ENCODE results near the gene SPPL2A. TPM values are rescaled to one million over a fixed set of nuclear protein-coding genes. Genes with fewer than 3 reads are reported as not detected.

Gene SPPL2A
- total RNA-seq, 4 donors from 2014 or later, result 122 to 132 (median 128) TPM

DNA sequence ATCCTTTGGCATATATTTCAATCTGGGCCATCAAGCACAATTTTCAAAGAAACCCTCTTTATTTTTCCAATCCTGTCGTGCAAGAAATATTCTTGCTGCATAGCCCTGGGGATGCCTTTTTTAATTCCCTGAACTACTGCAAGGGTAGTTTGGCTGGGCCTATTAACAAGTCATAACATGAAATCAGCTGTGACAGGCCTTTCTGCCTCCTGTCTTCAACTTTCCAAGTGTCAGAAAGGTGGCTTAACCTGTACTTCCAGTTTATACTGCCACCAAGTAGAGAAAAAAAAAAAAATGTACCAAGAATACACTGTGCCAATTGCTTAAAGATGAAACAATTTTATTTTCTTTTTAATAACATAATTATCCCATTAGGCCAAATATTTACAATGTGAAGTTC lies 32.4 kb upstream of the SPPL2A start:
- no peaks in the 10 kb centered on the region for H3K36me3 ChIP-seq
- intact Hi-C loops (cut with DNase I), result no loop called here
- H3K4me1 ChIP-seq, result no peaks in the 10 kb centered on the region
- H3K4me3 ChIP-seq, result no peak overlapping the region
- WGBS, result 88% methylated on average over 1 of the region's 1 CpG
- H3K27ac ChIP-seq (replicated peaks in 1 of 4), result no peak overlapping the region
- H3K27me3 ChIP-seq, result no peaks in the 10 kb centered on the region
- no peaks in the 10 kb centered on the region for H3K9me3 ChIP-seq
- no peak for DNase-seq (ENCODE audit: extremely low spot score)
- TF ChIP-seq EP300 (IDR thresholded peaks at IDR 0.05), result no peak
- no peak for TF ChIP-seq POLR2AphosphoS5 (IDR thresholded peaks at IDR 0.05)
- no peak for TF ChIP-seq POLR2A (IDR thresholded peaks at IDR 0.05; ENCODE audit: low read depth)
- TF ChIP-seq, protein P1, sequence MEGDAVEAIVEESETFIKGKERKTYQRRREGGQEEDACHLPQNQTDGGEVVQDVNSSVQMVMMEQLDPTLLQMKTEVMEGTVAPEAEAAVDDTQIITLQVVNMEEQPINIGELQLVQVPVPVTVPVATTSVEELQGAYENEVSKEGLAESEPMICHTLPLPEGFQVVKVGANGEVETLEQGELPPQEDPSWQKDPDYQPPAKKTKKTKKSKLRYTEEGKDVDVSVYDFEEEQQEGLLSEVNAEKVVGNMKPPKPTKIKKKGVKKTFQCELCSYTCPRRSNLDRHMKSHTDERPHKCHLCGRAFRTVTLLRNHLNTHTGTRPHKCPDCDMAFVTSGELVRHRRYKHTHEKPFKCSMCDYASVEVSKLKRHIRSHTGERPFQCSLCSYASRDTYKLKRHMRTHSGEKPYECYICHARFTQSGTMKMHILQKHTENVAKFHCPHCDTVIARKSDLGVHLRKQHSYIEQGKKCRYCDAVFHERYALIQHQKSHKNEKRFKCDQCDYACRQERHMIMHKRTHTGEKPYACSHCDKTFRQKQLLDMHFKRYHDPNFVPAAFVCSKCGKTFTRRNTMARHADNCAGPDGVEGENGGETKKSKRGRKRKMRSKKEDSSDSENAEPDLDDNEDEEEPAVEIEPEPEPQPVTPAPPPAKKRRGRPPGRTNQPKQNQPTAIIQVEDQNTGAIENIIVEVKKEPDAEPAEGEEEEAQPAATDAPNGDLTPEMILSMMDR (IDR thresholded peaks at IDR 0.05), result no peak

DNA sequence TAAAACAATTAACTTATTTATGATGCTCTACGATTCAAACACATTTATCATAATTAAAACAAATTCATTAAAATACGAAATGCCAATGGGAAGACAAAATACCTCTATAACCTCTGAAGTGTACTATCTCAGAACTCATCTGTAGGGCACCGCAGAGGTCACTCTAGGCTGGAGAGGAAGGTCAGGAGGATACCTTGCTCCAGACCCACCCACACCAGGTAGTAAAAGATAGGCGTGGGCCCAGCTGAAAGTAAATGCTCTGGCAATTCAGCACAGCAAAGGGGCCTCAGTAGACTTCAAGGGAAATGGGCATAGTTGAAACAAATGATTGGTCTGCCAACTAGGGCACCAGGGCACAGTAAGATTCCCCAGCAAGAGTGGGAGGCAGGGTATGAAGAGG lies 26.0 kb upstream of the SPPL2A start:
- no peaks in the 10 kb centered on the region for H3K4me1 ChIP-seq
- no peak for TF ChIP-seq POLR2AphosphoS5 (IDR thresholded peaks at IDR 0.05)
- no peak for TF ChIP-seq POLR2A (IDR thresholded peaks at IDR 0.05; ENCODE audit: low read depth)
- TF ChIP-seq EP300 (IDR thresholded peaks at IDR 0.05), result no peak
- TF ChIP-seq, protein P1 (IDR thresholded peaks at IDR 0.05), result no peak
- DNase-seq (ENCODE audit: extremely low spot score), result no peak
- H3K4me3 ChIP-seq, result no peak overlapping the region
- no peaks in the 10 kb centered on the region for H3K9me3 ChIP-seq
- no peaks in the 10 kb centered on the region for H3K36me3 ChIP-seq
- WGBS, result 98% methylated on average over 4 of the region's 4 CpGs
- no peak overlapping the region for H3K27ac ChIP-seq (replicated peaks in 1 of 4)
- intact Hi-C loops (cut with DNase I), result no loop called here
- no peaks in the 10 kb centered on the region for H3K27me3 ChIP-seq

DNA sequence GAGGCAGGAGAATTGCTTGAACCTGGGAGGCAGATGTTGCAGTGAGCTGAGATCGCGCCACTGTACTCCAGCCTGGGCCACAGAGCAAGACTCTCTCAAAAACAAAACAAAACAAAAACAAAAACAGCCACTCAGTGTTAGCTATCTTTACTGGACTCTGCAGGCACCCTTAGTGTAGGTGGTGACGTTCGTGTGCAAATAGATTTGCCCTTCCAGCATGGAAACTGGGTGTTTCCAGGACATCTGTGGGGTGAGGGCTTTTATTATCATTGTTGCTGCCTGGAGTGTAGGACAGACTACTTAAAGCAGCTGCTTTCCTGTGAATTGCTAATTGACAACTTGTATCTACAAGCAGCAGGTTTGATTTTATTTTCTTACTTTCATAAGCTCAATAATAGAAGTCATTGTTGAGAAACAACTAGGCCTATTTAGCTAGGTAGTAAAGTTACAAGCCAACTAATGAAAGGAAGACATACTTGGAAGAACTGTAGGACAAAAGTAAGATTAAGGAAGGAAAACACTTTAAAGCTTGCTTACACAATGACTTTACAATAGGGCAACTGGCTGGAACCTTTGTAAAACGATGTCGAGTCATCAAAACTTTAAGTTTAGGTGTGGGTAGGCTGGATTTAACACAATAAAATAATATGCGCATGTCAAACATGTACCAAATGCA lies 25.4 kb upstream of the SPPL2A start:
- Histone ChIP-seq H3K4me3 (no peak overlapping the region), H3K27me3 (no peaks in the 10 kb centered on the region), H3K9me3 (no peaks in the 10 kb centered on the region), H3K4me1 (no peaks in the 10 kb centered on the region), H3K36me3 (no peaks in the 10 kb centered on the region), H3K27ac (replicated peaks in 1 of 4) (no peak overlapping the region)
- 96% methylated on average over 7 of the region's 7 CpGs for WGBS
- DNase-seq (ENCODE audit: extremely low spot score), result no peak
- intact Hi-C loops (cut with DNase I), result no loop called here
- TF ChIP-seq EP300 (IDR thresholded peaks at IDR 0.05), result no peak
- TF ChIP-seq POLR2AphosphoS5 (IDR thresholded peaks at IDR 0.05), result no peak
- TF ChIP-seq, protein P1 (IDR thresholded peaks at IDR 0.05), result no peak
- TF ChIP-seq POLR2A (IDR thresholded peaks at IDR 0.05; ENCODE audit: low read depth), result no peak

DNA sequence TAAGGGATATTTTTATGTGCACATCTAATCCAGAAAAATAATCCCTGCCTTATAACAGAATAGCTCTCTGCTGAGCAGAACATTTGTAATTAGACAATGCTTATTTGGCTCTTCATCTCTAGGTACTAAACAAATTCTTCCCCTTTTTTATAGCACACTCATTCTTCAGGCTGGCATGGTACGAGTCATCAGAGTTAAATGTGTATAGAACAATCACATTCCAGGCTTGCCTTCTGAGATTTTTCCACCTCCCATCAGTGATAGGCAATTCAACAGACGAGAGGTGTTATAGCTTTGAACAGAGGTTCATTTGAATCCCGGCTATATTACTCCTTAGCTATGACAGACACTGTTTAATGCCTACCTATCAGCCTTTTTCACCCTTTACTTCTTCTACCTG lies 21.4 kb upstream of the SPPL2A start:
- TF ChIP-seq EP300 (IDR thresholded peaks at IDR 0.05), result no peak
- no peak for TF ChIP-seq POLR2A (IDR thresholded peaks at IDR 0.05; ENCODE audit: low read depth)
- TF ChIP-seq POLR2AphosphoS5 (IDR thresholded peaks at IDR 0.05), result no peak
- TF ChIP-seq, protein P1 (IDR thresholded peaks at IDR 0.05), result no peak
- no peaks in the 10 kb centered on the region for H3K9me3 ChIP-seq
- H3K4me1 ChIP-seq, result peaks cover 11 to 23% (median 17%) of the 10 kb centered on the region in 4 donors
- H3K27me3 ChIP-seq, result no peaks in the 10 kb centered on the region
- no peak for DNase-seq (ENCODE audit: extremely low spot score)
- whole genome bisulfite sequencing, result 37% methylated on average over 3 of the region's 3 CpGs
- intact Hi-C loops (cut with DNase I), result no loop called here
- no peak overlapping the region for H3K4me3 ChIP-seq
- no peaks in the 10 kb centered on the region for H3K36me3 ChIP-seq
- H3K27ac ChIP-seq (replicated peaks in 1 of 4), result no peak overlapping the region

DNA sequence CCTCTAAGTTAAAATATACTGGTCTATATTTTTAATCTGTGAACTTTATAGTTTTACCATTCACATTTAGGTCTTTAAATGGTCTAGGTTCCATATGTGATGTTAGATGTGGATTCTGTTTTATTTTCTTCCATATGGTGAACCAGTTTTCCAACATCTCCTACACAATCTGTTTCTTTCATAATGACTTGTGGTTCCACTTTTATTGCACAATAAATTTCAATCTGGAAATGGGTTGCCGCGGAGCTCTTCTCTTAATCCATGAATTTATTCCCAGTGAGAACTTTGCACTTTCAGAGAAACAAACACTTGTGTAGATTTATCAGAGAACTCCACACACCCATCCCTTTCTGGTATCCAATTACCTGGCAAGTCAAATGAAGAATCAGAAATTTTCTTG lies 20.9 kb upstream of the SPPL2A start:
- no peak overlapping the region for H3K27ac ChIP-seq (replicated peaks in 1 of 4)
- H3K9me3 ChIP-seq, result no peaks in the 10 kb centered on the region
- DNase-seq (ENCODE audit: extremely low spot score), result no peak
- peaks cover 11 to 23% (median 17%) of the 10 kb centered on the region in 4 donors for H3K4me1 ChIP-seq
- 98% methylated on average over 2 of the region's 2 CpGs for WGBS
- H3K36me3 ChIP-seq, result no peaks in the 10 kb centered on the region
- intact Hi-C loops (cut with DNase I), result no loop called here
- H3K27me3 ChIP-seq, result no peaks in the 10 kb centered on the region
- H3K4me3 ChIP-seq, result no peak overlapping the region
- no peak for TF ChIP-seq EP300 (IDR thresholded peaks at IDR 0.05)
- TF ChIP-seq, protein P1 (IDR thresholded peaks at IDR 0.05), result no peak
